Activated naive CD4-positive, alpha-beta T cell treated with anti-CD3 and anti-CD28 coated beads, Interleukin-2, amount 50 U/mL, for 24 hours (primary cell): ENCODE data around the gene MYLIP.

Experiments used
- H3K27ac Mint-ChIP-seq: one replicate; pipeline ENCODE4 v1.8.0; 2021; ENCODE audit warnings: mild to moderate bottlenecking, mixed read lengths
- H3K27me3 Mint-ChIP-seq: one replicate; pipeline ENCODE4 v1.8.0; 2021; ENCODE audit warnings: mixed read lengths
- H3K36me3 Mint-ChIP-seq: one replicate; pipeline ENCODE4 v1.8.0; 2021; ENCODE audit warnings: mixed read lengths
- H3K4me1 Mint-ChIP-seq: one replicate; pipeline ENCODE4 v1.8.0; 2021; ENCODE audit warnings: mixed read lengths
- H3K4me3 Mint-ChIP-seq: one replicate; pipeline ENCODE4 v1.8.0; 2021; ENCODE audit warnings: mild to moderate bottlenecking, mixed read lengths
- H3K9me3 Mint-ChIP-seq: one replicate; pipeline ENCODE4 v1.8.0; 2021; ENCODE audit warnings: mixed read lengths

MYLIP gene

DNA sequence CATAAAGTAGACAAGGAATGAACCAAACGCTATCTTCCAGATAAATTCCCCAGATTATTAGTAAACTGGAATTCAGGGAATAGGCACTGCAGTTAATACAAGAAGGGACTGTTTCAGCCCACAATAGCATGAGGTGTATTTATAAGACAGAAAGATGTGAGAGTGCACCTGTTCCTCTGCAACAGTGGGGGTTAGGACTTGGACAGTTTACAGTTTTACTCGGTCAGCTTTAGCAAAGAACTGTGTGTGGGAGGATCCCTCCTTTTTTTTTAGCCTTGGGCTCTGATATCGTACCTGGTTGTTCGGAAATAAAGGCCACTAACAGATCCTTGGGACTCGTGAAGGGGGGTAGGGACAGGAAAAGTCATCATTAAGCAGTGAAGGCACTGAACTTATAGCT is 2.0 kb upstream of the MYLIP start:
- peaks cover 22% of the 10 kb centered on the region for H3K4me1 Mint-ChIP-seq
- no peaks in the 10 kb centered on the region for H3K36me3 Mint-ChIP-seq
- no peaks in the 10 kb centered on the region for H3K9me3 Mint-ChIP-seq
- H3K27me3 Mint-ChIP-seq: peaks cover 3% of the 10 kb centered on the region
- H3K4me3 Mint-ChIP-seq: no peak overlapping the region
- H3K27ac Mint-ChIP-seq: peak overlapping the region; percentile 11

DNA sequence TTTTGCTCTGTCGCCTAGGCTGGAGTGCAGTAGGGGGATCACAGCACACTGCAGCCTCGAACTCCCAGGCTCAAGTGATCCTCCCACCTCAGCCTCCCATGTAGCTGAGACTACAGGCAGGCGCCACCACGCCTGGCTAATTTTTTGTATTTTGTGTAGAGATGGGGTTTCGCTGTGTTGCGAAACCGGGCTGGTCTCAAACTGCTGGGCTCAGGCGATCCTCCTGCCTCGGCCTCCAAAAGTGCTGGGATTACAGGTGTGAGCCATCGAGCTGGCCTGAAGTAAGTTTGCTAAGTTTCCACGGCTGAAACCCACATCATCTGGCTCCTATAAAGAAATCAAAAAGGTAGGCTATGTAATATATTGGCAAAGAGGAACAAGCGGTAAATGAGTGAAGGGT is 1.4 kb upstream of the MYLIP start:
- Mint-ChIP-seq H3K27ac (no peak overlapping the region), H3K9me3 (no peaks in the 10 kb centered on the region), H3K4me3 (peak overlapping the region; percentile 48), H3K36me3 (no peaks in the 10 kb centered on the region), H3K27me3 (peaks cover 3% of the 10 kb centered on the region), H3K4me1 (peaks cover 28% of the 10 kb centered on the region)

DNA sequence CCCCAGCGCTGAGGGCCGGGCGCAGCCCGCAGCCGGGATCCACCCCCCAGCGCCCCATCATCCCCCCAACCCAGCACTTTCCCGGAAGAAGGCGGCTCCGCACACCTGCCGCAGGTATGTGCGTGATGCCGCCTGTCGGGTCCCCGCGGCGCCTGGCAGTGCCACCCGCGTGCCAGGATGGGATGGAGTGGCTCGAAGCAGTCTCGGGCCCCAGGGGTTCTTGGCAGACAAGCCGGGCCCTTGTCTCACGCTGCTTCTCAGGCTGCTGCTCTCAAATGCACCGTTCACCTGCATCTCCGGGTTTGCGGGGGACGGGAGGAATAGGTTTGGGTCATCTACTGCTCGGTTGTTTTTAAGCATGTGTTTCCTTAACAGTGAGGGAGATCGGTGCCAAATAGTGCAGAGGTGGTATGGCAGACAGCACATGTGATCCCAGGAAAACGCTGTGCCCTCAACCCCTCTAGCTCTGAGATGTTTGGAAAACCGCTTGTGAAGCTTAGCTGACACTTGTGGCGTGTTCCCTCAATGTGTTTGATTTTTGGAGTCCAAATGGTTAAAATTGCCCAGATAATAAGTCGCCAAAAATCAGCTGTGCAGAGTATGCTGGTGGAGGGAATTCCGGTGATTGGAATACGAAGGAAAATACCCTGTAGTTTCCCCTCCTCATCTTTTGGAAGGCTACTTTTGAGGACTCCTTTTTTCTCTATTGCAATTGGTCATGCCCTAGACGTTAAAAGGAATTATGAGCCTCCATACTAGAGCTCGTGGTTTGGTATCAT is 926 bp downstream of the MYLIP start:
- peak overlapping the region; percentile 96 for H3K4me3 Mint-ChIP-seq
- no peaks in the 10 kb centered on the region for H3K27me3 Mint-ChIP-seq
- peaks cover 4% of the 10 kb centered on the region for H3K36me3 Mint-ChIP-seq
- no peaks in the 10 kb centered on the region for H3K9me3 Mint-ChIP-seq
- H3K27ac Mint-ChIP-seq: peak overlapping the region; percentile 84
- H3K4me1 Mint-ChIP-seq: peaks cover 51% of the 10 kb centered on the region

DNA sequence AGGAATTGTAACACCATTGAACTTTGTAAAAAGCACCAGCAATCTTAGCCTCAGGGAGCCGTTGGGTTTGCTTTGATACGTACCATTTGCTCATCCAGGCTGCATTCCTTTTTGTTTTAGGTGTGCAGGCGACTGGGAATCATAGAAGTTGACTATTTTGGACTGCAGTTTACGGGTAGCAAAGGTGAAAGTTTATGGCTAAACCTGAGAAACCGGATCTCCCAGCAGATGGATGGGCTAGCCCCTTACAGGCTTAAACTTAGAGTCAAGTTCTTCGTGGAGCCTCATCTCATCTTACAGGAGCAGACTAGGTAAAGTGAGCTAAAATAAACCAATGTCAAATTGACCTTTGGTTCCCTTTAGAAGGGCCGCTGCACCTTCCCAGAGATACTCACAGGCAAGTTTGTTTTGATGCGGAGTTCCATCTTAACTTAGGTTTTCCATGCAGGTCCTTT is 1.6 kb downstream of the MYLIP start:
- H3K36me3 Mint-ChIP-seq: peaks cover 4% of the 10 kb centered on the region
- H3K27ac Mint-ChIP-seq: peak overlapping the region; percentile 85
- peak overlapping the region; percentile 96 for H3K4me3 Mint-ChIP-seq
- no peaks in the 10 kb centered on the region for H3K9me3 Mint-ChIP-seq
- no peaks in the 10 kb centered on the region for H3K27me3 Mint-ChIP-seq
- H3K4me1 Mint-ChIP-seq: peaks cover 58% of the 10 kb centered on the region

DNA sequence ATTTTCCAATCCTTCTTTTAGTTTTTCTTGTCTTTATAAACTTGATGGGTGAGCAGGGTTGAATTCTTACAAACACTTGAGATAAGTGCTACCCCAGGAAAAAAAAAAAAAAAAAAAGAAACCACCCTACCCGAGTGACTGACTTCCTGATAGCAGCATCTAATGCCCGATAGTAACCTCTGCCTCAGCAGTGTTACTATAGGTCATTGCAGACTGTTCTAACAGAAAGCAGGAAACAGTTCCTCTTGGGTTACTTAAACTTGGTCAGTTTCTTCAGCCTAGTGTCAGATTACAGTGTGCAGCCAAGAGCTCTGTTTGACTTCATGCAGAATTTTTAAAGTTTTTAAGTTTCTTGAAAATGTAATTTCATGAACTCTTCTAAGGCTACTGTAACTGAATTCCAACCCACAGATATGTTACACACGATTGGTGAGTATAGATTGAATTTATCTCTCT is 2.1 kb downstream of the MYLIP start:
- peaks cover 63% of the 10 kb centered on the region for H3K4me1 Mint-ChIP-seq
- no peaks in the 10 kb centered on the region for H3K9me3 Mint-ChIP-seq
- H3K27me3 Mint-ChIP-seq: no peaks in the 10 kb centered on the region
- H3K27ac Mint-ChIP-seq: peak overlapping the region; percentile 85
- peak overlapping the region; percentile 96 for H3K4me3 Mint-ChIP-seq
- peaks cover 4% of the 10 kb centered on the region for H3K36me3 Mint-ChIP-seq

DNA sequence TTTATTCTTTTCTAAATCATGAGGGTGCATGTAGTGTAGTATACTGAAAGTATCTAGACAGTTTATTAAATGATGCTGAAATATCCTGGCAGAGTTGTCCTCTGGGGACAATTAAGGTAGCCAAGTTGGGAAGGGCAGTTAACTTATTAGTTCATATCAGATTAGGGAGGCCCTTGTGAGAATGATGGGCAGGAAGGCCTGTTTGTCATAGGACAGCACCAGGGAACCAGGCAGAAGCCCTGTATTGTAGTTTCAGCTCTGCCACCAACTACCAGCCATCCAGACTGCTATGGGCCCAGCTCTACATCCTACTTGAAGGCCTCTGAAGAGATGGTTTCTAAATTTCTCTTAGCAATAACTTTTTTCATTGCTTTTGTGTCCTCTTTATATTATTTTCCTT is 4.0 kb downstream of the MYLIP start:
- H3K4me1 Mint-ChIP-seq: peaks cover 82% of the 10 kb centered on the region
- H3K4me3 Mint-ChIP-seq: peak overlapping the region; percentile 57
- peak overlapping the region; percentile 71 for H3K27ac Mint-ChIP-seq
- H3K27me3 Mint-ChIP-seq: no peaks in the 10 kb centered on the region
- H3K9me3 Mint-ChIP-seq: no peaks in the 10 kb centered on the region
- peaks cover 5% of the 10 kb centered on the region for H3K36me3 Mint-ChIP-seq

DNA sequence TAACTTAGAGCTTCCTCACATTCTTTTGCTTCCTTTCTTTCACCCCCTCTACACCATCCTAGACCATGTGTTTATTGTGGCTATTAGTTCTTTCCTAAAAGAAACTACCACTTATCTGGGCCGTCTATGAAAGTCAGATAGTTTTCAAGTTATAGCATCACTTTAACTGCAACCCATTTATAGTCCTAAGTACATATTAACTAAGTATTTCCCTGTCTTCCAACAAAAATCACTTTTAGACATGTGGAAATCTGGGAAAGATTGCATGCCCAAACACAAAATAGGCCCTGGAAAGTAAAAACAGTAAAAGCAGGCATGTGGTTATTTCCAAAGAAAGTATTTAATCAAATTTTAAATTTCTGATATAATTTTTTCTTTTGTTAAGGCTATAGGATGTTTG is 5.5 kb downstream of the MYLIP start:
- H3K4me1 Mint-ChIP-seq: peaks cover 98% of the 10 kb centered on the region
- H3K9me3 Mint-ChIP-seq: no peaks in the 10 kb centered on the region
- no peaks in the 10 kb centered on the region for H3K27me3 Mint-ChIP-seq
- H3K36me3 Mint-ChIP-seq: peaks cover 5% of the 10 kb centered on the region
- H3K4me3 Mint-ChIP-seq: peak overlapping the region; percentile 20
- H3K27ac Mint-ChIP-seq: peak overlapping the region; percentile 14

DNA sequence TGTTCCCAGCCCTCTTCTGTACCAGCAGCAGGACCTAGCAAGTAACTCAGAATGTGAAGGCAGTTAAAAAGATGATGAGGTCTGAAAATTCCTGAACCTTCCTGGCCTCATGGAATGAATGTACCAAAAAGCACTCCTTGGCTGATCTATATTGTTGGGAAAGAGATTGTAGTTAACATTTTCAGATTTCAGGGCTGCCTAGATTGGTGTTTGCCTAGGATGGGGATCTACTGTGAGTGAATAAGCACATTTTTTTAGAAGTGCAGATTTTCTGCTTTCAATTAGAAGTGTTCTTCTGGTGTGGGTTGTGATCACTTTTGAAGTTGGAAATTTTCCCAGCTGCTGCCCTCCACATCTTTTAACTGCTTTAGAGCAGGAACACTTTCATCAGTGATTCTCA is 6.2 kb downstream of the MYLIP start:
- peak overlapping the region; percentile 61 for H3K4me3 Mint-ChIP-seq
- H3K27ac Mint-ChIP-seq: peak overlapping the region; percentile 67
- no peaks in the 10 kb centered on the region for H3K9me3 Mint-ChIP-seq
- peaks cover 99% of the 10 kb centered on the region for H3K4me1 Mint-ChIP-seq
- H3K27me3 Mint-ChIP-seq: no peaks in the 10 kb centered on the region
- H3K36me3 Mint-ChIP-seq: peaks cover 5% of the 10 kb centered on the region

DNA sequence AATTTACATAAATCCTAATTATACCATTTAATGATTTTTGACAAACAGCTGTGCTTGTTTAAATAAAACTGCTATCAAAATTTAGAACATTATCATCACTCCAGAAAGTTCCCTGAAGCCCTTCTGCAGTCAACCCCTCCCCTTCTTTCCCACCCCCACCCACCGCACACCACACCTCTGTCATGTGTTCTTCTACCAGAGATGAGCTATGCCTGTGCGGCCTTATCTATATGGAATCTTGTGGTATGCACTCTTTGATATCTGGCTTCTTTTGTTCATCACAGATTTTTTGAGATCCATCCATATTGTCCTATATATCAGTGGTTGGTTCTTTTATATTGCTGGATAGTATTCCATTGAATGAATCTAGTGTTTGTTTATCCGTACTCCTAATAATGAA is 7.2 kb downstream of the MYLIP start:
- peak overlapping the region; percentile 84 for H3K4me3 Mint-ChIP-seq
- H3K4me1 Mint-ChIP-seq: peaks cover 100% of the 10 kb centered on the region
- peaks cover 15% of the 10 kb centered on the region for H3K36me3 Mint-ChIP-seq

DNA sequence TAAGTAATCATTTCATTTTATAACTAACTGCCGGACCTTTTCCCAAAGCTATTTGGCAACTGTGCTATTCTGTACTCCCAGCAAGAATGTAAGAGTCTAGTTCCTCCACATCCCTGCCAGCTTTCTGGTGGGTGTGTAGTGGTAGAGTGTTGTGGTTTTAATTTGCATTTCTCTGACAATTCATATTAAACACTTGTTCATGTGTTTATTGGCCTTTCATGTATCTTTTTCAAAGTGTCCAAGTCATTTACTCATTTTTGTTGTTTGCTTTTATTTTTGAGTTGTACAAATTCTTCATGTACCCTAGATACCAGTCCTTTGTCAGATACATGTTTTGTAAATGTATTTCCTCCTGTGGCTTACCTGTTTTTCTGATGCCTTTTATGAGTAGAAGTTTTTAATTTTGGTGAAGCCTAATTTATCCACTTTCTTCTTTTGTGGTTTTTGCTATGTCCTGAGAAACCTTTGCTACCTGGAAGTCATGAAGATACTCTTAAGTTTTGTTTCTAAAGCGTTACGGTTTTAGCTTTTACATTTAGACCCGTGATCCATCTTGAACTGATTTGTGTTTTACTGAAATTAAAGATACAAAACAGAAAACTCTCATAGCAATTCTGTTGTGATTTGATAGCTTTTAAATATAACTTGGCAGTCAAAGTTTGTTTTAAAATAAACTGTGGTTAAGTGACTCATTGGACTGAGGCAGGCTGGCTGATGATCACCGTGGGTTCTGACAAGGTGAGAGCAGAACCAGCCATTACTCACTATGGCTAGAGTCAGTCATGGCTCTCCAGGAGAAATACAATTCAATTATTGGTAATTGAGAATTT is 8.0 kb downstream of the MYLIP start:
- peaks cover 21% of the 10 kb centered on the region for H3K36me3 Mint-ChIP-seq
- peak overlapping the region; percentile 95 for H3K27ac Mint-ChIP-seq

More for the DNA sequence above, 7.2 kb downstream of the MYLIP start:
- Mint-ChIP-seq H3K9me3 (no peaks in the 10 kb centered on the region), H3K27ac (peak overlapping the region; percentile 17), H3K27me3 (no peaks in the 10 kb centered on the region)

DNA sequence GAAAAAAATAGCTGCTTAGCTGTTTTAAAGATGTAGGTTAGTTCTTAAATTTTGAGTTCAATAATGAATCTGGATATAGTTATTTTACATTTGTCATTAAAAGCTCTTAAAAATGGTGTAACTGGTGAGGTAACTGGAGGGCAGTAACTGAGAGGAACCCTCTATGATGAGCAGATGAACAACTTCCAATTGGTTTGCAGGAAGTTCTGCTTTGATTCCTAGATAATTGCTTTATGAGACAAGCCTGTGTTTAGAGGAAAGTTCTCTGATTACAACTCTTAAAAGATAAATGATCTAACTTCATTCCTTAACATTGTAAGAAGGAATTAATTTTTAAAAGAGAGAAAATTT is 8.5 kb downstream of the MYLIP start:
- Mint-ChIP-seq H3K27ac (peak overlapping the region; percentile 95), H3K27me3 (no peaks in the 10 kb centered on the region), H3K4me3 (peak overlapping the region; percentile 84), H3K4me1 (peaks cover 95% of the 10 kb centered on the region), H3K36me3 (peaks cover 21% of the 10 kb centered on the region), H3K9me3 (no peaks in the 10 kb centered on the region)

More for the DNA sequence above, 8.0 kb downstream of the MYLIP start:
- Mint-ChIP-seq H3K4me1 (peaks cover 99% of the 10 kb centered on the region), H3K9me3 (no peaks in the 10 kb centered on the region), H3K4me3 (peak overlapping the region; percentile 84), H3K27me3 (no peaks in the 10 kb centered on the region)

DNA sequence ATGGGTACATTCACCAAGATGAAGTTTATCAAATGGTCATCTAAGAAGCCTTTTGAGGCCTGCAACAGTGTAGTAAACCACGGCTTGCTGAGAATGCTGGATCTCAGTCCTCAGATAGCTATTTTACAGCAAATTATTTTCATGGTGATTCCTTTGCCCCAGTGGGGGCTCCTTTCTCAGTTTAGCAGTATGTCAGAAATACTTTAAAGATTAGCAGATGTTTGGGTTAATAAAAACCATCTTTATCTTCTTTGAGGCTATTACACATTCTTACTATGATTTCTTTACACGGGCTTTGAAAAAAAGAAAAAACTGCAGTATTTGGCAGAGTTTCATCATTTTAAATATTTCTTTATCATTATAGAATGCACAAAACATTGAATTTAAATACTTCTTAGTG is 10.7 kb downstream of the MYLIP start:
- Mint-ChIP-seq H3K27me3 (no peaks in the 10 kb centered on the region), H3K9me3 (no peaks in the 10 kb centered on the region), H3K4me3 (no peak overlapping the region), H3K4me1 (peaks cover 82% of the 10 kb centered on the region), H3K36me3 (peaks cover 24% of the 10 kb centered on the region), H3K27ac (no peak overlapping the region)

DNA sequence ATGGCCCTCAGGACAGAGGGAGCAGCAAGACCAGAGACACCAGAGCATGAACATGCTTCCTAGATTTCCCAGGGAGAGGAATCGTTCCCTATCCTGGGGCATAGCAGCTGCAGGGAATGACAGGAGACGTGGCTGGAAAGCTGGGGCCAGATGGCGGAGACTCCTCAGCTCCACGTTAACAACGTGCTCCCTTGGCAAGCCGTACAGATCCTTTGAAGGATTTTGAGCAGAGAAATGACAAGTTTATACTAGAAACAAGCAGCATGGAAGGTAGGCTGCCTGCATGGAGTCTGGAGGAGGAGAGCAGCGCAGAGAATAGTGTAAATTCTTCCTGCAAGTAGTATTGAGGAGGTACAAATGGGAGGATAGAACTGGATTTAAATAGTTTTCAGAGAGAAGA is 11.7 kb downstream of the MYLIP start:
- Mint-ChIP-seq H3K4me3 (no peak overlapping the region), H3K27me3 (no peaks in the 10 kb centered on the region), H3K4me1 (peaks cover 76% of the 10 kb centered on the region), H3K36me3 (peaks cover 28% of the 10 kb centered on the region), H3K9me3 (no peaks in the 10 kb centered on the region), H3K27ac (peak overlapping the region; percentile 90)

DNA sequence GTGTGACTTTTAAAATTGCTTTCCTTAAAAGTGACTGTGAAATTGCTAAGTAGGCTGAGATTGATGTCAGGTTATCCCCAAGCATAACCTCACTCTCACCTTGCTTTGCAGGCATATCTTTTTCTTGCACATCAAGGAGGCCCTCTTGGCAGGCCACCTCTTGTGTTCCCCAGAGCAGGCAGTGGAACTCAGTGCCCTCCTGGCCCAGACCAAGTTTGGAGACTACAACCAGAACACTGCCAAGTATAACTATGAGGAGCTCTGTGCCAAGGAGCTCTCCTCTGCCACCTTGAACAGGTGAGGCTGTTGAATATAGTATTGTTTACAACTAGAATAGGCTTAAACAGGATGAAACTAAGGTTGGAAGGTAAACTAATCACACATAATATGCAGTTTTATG is 12.6 kb downstream of the MYLIP start:
- Mint-ChIP-seq H3K9me3 (no peaks in the 10 kb centered on the region), H3K4me3 (no peak overlapping the region), H3K4me1 (peaks cover 76% of the 10 kb centered on the region), H3K27me3 (no peaks in the 10 kb centered on the region), H3K36me3 (peaks cover 29% of the 10 kb centered on the region), H3K27ac (no peak overlapping the region)

DNA sequence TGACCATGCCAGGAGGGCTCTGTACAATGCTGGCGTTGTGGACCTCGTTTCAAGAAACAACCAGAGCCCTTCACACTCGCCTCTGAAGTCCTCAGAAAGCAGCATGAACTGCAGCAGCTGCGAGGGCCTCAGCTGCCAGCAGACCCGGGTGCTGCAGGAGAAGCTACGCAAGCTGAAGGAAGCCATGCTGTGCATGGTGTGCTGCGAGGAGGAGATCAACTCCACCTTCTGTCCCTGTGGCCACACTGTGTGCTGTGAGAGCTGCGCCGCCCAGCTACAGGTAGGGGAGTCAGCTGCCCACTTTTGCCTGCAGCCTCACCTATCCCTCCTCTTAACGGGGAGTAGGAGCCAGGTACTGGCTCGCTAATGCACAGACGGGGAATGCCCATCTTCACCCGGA is 16.2 kb downstream of the MYLIP start:
- Mint-ChIP-seq H3K9me3 (no peaks in the 10 kb centered on the region), H3K36me3 (peaks cover 49% of the 10 kb centered on the region), H3K27ac (no peak overlapping the region), H3K4me1 (peaks cover 58% of the 10 kb centered on the region), H3K27me3 (no peaks in the 10 kb centered on the region), H3K4me3 (no peak overlapping the region)

DNA sequence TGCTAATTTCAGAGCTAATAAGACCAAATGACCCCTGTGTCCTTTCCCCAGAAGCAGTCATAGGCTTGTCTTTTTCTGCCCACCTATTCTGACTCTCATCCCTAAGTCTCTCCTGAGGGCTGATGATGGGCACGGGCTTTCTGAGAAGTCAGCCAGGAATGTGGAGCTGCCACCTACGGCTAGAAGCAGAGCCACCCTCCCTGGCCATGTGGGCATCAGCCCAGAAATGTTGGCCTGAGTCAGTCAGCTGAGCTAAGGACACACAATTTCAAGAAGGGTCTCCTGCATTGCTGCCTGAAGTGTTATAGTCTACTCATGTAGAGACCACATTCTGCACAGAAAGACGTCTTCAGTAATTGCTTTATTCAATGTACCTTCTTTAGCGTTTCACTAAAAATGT is 17.1 kb downstream of the MYLIP start:
- Mint-ChIP-seq H3K36me3 (peaks cover 47% of the 10 kb centered on the region), H3K4me1 (peaks cover 48% of the 10 kb centered on the region), H3K27ac (peak overlapping the region; percentile 44), H3K9me3 (no peaks in the 10 kb centered on the region), H3K27me3 (no peaks in the 10 kb centered on the region), H3K4me3 (no peak overlapping the region)
